Prostate gland (tissue), 2 donors: Measurements from ENCODE around the gene ZBTB7B.

Experiments used
- POLR2A ChIP-seq: fragments of 450-650 bp; IDR thresholded peaks from one replicate; pipeline ENCODE4 v1.6.1; 2016; ENCODE audit warnings: antibody characterized with exemption, mild to moderate bottlenecking
- POLR2AphosphoS5 ChIP-seq: sonication (generic); formaldehyde crosslinking; IDR thresholded peaks from one replicate; pipeline ENCODE4 v1.6.1; 2017; ENCODE audit warnings: antibody characterized with exemption
- TF ChIP-seq, protein P1 (sequence below), 4 experiments: fragments of 200-600 bp in 2 of 4; fragments of 450-650 bp in 2 of 4; sonication (generic) in 2 of 4; IDR thresholded peaks; 1 replicate in 3 of 4; 2 replicates in 1 of 4; pipeline ENCODE4 v1.5.1; 2016 to 2019; ENCODE audit warnings: antibody characterized with exemption in 4 of 4, mild to moderate bottlenecking in 2 of 4, moderate library complexity in 2 of 4

DNA sequence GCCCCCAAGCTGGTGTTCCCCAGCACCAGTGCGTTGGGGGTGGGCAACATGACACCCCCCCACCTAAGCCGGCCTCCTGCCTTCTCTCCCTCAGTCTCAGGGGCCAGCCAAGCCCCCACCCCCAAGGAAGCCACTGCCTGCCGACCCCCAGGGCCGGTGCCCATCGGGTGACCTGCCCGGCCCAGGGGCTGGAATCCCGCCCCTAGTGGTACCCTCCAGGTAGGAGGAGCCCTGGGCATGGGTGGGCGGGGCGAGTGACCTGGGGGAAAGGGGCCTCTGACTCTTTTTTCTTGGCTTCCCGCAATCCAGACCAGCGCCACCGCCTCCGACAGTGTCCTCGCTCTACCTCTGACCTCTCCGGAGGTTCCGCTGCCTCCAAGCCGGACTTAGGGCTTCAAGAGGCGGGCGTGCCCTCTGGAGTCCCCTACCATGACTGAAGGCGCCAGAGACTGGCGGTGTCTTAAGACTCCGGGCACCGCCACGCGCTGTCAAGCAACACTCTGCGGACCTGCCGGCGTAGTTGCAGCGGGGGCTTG is 59.6 kb downstream of the ZBTB7B start:
- TF ChIP-seq POLR2AphosphoS5 (no peak), POLR2A (no peak)
- TF ChIP-seq, protein P1, sequence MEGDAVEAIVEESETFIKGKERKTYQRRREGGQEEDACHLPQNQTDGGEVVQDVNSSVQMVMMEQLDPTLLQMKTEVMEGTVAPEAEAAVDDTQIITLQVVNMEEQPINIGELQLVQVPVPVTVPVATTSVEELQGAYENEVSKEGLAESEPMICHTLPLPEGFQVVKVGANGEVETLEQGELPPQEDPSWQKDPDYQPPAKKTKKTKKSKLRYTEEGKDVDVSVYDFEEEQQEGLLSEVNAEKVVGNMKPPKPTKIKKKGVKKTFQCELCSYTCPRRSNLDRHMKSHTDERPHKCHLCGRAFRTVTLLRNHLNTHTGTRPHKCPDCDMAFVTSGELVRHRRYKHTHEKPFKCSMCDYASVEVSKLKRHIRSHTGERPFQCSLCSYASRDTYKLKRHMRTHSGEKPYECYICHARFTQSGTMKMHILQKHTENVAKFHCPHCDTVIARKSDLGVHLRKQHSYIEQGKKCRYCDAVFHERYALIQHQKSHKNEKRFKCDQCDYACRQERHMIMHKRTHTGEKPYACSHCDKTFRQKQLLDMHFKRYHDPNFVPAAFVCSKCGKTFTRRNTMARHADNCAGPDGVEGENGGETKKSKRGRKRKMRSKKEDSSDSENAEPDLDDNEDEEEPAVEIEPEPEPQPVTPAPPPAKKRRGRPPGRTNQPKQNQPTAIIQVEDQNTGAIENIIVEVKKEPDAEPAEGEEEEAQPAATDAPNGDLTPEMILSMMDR (IDR thresholded peaks at IDR 0.05) = no peak
